ENCODE measurements around the gene KDM6A.
"Not testable (repeated sequence)": the region's sequence is repeated elsewhere in the genome, so short reads cannot be mapped to it uniquely, and the experiment has no call there.

The KDM6A gene

DNA sequence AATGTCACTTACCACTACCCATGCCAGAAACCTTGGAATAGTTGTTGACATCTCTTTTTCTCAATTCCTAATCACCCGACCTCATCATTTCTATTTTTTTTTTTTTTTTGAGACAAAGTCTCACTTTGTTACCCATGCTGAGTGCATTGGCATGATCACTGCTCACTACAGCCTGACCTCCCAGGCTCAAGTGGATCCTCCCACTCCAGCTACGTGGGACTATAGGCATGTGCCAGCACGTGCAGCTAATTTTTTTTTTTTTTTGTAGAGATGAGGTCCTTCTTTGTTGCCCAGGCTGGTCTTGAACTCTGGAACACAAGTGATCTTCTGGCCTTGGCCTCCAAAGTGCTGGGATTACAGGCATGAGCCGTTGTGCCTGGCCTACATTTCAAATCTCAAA lies 12.0 kb downstream of the KDM6A start:
- DNase-seq (ENCODE audit: insufficient read length, low spot score) (no peak), FAIRE-seq (no peak)

DNA sequence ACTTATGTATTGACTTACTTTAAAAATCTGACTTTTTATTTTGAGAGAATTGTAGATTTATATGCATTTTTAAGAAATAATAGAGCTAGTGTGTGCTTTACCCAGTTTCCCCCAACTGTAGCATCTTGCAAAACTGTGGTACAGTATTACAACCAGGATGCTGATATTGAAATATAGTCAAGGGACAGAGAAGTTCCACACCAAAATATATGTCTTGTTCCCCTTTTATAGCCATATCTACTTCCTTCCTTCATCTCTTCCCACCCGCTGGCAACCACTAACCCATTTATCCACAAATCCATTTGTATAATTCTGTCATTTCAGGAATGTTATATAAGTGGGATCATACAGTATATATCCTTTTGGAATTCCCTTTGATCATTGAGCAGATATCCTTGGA lies 16.8 kb downstream of the KDM6A start:
- no peak for FAIRE-seq
- DNase-seq (ENCODE audit: insufficient read length, low spot score), result no peak

DNA sequence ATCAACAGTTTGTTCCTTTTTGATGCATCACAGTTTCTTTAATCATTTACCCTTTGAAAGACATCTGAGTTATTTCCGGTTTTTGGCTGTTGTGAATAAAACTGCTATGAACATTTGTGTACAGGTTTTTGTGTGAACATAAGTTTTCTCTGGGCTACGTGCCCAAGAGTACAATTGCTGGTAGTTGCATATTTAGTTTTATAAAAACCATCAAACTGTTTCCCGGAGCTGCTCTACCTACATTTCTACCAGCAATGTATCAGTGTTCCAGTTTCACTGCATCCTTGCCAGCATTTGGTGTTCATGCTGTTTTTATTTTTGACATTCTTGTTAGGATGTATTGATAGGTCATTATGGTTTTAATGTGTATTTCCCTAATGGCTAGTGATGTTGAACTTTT lies 17.3 kb downstream of the KDM6A start:
- FAIRE-seq (no peak), DNase-seq (ENCODE audit: insufficient read length, low spot score) (no peak)

DNA sequence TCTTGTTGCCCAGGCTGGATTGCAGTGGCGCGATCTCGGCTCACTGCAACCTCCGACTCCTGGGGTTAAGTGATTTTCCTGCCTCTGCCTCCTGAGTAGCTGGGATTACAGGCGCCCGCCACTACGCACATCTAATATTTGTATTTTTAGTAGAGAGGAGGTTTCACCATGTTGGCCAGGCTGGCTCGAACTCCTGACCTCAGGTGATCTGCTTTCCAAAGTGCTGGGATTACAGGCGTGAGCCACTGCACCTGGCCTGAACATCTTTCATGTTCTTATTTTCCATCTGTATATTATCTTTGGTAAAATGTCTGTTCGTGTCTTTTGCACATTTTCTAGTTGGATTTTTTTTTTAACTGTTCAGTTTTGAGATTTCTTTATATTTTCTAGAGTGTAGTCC lies 17.7 kb downstream of the KDM6A start:
- not testable (repeated sequence) for DNase-seq (ENCODE audit: insufficient read length, low spot score); FAIRE-seq

DNA sequence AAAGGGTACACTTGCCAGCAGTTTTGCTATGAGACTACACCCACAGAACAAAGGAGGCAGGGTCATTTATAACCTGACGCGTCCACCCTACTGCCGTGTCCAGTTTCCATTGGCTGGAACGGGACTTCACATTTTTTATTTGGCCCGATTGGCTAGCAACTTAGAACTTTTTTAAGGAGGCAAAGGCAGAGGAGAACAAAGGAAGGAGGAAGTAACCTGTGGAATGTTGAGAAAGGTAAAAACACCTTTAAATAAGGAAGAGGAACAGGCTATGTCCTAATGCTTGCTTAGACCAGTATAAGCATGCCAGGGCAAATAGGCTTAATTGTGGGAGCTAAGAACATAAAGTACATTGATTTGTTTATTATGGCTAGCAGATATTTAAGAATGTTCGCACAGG lies 18.7 kb downstream of the KDM6A start:
- DNase-seq (ENCODE audit: insufficient read length, low spot score), result no peak
- peak; percentile 35 for FAIRE-seq

DNA sequence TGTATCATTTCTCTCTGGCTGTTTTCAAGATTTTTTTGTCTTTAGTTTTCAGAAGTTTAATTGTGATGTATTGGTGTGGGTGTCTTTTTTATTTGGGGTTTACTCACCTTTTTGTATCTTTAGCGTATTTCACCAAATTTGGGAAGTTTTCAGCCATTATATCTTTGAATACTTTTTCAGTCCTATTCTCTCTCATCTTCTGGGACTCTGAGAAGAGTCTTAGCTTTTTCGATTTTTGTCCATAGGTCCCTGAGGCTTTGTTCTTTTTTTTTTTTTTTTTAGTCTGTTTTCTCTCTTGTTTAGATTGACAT lies 23.8 kb downstream of the KDM6A start:
- FAIRE-seq, result no peak
- no peak for DNase-seq (ENCODE audit: insufficient read length, low spot score)

DNA sequence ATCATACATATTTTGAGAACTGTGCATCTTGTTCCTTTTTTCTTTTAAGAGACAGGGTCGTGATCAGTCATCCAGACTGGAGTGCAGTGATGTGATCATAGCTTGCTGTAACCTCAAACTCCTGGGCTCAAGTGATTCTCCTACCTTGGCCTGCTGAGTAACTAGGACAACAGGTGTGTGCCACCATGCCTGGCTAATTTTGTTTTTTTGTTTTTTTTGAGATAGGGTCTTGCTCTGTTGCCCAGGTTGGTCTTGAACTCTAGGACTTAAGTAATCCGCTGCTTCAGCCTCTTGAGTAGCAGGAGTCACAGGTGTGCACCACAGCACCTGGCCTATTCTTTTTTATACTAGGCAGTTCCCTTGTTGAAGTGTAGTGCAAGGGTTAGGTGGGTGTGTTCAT lies 24.6 kb downstream of the KDM6A start:
- FAIRE-seq, result peak; percentile 23
- DNase-seq (ENCODE audit: insufficient read length, low spot score), result no peak

DNA sequence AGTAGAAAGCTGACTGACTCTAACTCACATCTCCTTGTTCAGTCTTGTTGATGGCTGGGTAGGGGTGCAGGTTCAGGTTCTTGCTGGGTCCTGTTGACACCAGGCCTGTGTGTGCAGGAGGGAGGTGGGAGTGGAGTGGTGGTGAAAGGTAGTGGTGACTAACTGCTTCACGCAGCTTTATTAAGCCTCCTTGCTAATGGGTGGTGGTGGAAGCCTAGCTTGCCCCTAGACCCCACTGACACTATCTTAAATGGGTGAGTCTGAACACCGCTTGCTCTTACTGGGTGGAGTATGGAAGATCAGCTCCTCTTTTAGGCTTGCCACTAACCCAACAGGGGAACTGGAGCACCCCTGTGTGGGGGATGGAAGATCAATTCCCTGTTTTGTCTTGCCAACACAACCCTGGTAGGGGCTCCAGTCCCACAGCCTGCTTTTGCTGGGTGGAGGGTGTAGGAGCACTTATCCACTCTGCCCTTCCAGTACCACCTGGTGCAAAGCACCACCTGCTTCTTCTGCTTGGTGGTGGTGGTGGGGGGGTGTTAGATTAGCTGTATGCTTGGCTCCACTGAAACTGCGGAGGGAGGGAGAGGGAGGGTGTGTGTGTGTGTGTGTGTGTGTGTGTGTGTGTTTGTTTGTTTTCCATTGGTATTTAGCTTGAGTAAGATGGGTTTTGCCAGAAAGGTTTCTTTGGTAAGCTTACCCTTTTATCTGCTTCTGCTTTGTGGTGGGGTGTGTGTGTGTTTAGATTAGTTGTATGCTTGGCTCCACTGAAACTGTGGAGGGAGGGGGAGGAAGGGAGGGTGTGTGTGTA lies 25.6 kb downstream of the KDM6A start:
- FAIRE-seq (peak; percentile 61), DNase-seq (ENCODE audit: insufficient read length, low spot score) (no peak)

DNA sequence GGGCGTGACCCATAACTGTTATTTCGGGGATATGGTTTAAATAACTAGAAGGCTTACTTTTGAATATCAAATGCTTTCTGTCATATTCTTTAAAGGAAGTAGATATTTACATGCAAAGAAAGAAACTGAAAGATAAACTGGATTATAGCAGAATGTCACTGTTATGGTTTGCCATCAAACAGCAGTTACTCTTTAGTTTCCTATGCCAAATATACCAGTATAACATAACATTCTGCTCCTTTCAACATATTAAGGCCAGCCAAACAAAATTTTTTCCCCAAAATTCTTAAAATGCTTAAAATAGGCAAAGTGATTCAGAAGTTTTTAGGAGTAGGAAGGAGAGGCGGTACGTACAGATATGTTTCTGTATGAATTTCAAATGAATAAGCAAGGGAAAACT lies 27.0 kb downstream of the KDM6A start:
- DNase-seq (ENCODE audit: insufficient read length, low spot score), result no peak
- peak; percentile 76 for FAIRE-seq

DNA sequence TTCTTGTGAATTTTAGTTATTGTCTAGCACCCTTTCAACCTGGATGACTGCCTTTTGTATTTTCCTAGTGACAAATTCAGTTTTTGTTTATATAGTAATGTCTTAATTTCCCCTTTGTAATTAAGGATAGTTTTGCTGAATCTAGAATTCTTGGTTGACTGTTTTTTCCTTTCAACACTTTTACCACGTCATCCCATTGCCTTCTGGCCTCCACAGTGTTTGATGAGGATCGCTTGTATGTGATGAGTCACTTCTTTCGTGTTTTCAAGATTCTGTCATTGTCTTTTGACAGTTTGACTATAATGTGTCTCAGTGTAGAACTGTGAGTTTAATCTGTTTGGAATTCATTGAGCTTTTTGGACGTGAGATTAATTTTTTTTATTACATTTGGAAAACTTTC lies 30.1 kb downstream of the KDM6A start:
- peak; percentile 77 for FAIRE-seq
- no peak for DNase-seq (ENCODE audit: insufficient read length, low spot score)

DNA sequence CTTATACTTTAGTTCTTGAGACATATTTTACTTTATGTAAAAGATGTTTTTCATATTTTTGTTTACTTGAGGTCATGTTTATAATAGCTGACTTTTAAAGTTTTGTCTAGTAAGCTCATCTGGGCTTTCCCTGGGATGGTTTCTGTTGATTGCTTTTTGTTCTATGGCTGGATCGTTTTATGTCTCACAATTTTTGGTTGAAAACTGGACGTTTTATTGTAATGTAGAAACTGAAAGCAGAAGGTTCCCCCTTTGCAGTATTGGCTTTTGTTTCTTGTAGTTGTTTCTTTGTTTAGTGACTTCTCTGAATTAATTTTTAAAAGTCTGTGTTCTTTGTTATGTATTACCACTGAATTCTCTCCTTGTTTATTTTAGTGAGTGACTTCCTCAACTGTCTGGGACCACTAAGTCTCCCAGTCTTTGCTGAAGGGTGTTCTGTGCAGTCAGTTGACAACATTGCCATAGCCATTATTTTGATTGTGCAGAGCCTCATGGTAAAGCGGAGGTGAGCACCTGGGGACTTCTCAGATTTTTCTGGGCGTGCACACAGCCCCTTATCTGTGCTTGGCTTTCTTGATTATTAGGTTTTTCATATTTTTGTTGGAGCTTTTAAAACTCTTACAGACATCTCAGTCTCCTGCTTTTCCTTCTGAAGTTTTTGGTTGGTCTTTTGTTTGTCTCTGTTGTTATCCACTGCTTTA lies 31.0 kb downstream of the KDM6A start:
- DNase-seq (ENCODE audit: insufficient read length, low spot score) (no peak), FAIRE-seq (peak; percentile 89)

DNA sequence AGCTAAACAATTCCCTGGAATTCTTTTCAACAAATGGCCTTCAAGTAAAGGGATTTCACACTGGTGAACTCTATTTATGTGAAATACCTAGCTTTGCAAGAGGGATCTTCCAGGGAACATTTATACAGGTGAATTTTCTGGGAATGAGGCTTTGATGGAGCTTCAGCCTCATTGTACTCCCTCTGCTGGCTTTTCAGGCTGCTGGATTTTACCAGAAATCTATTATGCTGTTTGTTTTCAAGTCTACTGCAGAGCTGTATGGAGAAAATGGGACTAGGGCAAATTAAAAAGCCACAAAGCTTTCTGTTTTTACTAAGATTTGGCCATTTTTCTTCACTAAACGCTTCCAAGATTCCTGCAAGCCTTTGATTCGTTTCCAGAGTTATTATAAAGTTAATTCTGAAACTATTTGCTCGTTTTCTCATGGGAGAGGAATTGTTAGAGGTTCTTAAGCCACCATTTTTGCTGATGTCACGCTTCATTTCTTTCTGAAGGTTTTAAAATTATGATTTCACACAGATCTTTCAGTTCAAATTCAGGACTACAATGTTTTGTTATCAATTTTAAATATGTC lies 31.6 kb downstream of the KDM6A start:
- FAIRE-seq, result no peak
- DNase-seq (ENCODE audit: insufficient read length, low spot score), result no peak

DNA sequence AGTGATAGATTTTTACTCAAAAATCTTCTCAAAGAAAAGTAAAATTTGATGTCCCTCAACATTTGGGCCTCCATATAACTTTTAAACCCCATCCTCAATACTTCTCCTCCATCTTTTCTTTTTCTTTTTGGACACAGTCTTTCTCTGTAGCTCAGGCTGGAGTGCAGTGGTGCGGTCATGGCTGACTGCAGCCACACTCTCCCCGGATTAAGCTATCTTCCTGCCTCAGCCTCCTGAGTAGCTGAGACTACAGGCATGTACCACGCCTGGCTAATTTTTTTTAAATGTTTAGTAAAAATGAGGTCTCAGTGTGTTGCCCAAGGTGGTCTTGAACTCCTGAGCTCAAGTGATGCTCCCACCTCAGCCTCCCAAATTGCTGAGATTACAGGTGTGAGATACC lies 33.1 kb downstream of the KDM6A start:
- DNase-seq (ENCODE audit: insufficient read length, low spot score), result no peak
- peak; percentile 78 for FAIRE-seq

DNA sequence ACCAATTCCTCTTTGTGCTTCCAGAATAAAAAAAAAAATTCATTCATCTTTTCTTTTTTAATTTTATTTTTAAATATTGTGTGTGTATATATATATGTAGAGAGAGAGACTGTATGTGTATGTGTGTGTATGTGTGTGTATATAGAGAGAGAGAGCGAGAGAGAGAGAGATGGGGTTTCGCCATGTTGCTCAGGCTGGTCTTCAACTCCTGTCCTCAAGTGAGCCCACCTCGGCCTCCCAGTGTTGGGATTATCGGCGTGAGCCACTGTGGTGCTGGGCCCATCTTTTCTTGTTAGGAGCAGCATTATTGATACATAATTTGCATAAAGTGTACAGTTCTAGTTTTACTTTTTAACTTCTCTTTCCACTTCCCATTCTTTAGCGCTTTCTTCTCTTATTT lies 33.6 kb downstream of the KDM6A start:
- FAIRE-seq (no peak), DNase-seq (ENCODE audit: insufficient read length, low spot score) (no peak)

DNA sequence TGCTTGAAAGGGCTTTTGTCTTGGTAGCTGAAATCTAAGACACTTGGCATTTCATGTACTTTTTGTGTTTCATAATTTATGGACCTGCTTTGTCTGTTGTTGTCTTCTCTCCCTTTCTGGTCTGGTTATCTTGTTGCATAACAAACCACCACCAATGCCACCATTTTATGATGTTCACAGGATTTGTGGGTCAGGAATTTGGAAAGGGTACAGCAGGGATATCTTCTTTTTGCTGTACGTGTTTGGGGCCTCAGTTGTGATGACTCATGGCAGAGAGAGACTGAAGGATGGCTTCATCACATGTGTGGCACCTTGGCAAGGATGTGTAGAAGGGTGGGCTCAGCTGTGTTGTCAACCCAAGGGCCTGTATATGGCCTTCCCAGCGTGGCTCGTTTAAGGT lies 35.2 kb downstream of the KDM6A start:
- DNase-seq (ENCODE audit: insufficient read length, low spot score), result no peak
- FAIRE-seq, result no peak

DNA sequence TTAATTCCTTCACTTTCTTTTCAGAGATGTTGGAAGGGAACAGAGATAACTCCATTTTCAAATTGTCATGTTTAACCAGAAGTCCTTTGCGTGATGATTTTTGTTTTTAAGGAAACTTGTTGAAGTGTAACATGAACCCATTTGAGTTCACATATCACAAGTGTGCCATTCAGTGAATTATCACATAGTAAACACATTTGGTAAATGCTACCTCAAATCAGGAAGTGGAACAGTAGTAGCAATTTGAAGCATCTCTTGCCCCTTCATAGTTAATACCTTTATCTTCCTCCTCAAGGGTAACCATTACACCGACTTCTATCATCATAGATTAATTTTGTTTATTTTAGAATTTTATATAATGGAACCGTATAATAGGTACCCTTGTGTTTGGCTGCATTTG lies 35.8 kb downstream of the KDM6A start:
- DNase-seq (ENCODE audit: insufficient read length, low spot score) (no peak), FAIRE-seq (peak; percentile 23)

DNA sequence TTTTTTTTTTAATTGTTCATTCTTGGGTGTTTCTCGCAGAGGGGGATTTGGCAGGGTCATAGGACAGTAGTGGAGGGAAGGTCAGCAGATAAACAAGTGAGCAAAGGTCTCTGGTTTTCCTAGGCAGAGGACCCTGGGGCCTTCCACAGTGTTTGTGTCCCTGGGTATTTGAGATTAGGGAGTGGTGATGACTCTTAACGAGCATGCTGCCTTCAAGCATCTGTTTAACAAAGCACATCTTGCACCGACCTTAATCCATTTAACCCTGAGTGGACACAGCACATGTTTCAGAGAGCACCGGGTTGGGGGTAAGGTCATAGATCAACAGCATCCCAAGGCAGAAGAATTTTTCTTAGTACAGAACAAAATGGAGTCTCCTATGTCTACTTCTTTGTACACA lies 37.5 kb downstream of the KDM6A start:
- DNase-seq (ENCODE audit: insufficient read length, low spot score); FAIRE-seq: not testable (repeated sequence)

DNA sequence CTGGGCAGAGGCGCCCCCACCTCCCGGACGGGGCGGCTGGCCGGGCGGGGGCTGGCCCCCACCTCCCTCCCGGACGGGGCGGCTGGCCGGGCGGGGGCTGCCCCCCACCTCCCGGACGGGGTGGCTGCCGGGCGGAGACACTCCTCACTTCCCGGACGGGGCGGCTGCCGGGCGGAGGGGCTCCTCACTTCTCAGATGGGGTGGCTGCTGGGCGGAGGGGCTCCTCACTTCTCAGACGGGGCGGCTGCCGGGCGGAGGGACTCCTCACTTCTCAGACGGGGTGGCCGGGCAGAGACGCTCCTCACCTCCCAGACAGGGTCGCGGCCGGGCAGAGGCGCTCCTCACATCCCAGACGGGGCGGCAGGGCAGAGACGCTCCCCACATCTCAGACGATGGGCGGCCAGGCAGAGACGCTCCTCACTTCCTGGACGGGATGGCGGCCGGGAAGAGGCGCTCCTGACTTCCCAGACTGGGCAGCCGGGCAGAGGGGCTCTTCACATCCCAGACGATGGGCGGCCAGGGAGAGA lies 38.1 kb downstream of the KDM6A start:
- DNase-seq (ENCODE audit: insufficient read length, low spot score); FAIRE-seq: not testable (repeated sequence)

DNA sequence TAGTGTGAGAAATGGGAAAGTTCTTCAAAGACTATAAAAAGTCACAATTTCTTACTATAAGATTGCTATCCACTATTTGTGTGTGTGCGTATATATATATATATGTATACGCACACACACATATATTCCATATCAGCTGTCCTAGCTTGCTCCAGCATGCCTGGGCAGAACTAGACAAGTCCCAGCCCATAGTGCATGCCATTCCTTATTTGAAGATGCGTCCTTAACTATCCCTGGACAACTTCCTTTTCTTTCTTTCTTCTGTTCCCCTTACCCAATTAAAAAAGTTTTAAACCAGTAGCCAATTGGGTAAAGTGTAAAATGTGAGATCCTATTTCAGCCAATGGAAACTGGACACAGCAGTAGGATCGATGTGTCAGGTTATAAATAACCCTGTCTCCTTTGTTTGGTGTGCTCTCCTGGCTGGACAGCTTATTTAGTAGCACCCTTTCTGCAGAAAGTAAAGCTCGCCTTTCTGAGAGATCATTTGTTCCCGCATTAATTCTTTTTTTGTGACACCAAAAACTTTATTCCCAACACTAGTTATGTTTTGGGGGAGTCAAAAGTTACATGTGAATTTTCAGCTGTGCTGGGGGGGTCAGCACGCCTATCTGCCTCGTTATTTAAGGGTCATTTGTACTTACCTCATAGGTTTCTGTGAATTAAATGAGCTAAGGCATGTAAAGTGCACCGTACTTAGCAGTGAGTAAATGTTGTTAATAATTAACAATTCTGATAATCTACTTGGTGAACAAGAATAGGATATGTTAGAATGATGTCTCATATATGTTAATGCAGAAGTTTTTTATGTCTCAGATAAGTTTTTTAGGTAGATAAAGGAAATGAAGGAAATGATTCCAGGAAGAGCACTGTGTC lies 40.9 kb downstream of the KDM6A start:
- no peak for FAIRE-seq
- DNase-seq (ENCODE audit: insufficient read length, low spot score), result no peak

DNA sequence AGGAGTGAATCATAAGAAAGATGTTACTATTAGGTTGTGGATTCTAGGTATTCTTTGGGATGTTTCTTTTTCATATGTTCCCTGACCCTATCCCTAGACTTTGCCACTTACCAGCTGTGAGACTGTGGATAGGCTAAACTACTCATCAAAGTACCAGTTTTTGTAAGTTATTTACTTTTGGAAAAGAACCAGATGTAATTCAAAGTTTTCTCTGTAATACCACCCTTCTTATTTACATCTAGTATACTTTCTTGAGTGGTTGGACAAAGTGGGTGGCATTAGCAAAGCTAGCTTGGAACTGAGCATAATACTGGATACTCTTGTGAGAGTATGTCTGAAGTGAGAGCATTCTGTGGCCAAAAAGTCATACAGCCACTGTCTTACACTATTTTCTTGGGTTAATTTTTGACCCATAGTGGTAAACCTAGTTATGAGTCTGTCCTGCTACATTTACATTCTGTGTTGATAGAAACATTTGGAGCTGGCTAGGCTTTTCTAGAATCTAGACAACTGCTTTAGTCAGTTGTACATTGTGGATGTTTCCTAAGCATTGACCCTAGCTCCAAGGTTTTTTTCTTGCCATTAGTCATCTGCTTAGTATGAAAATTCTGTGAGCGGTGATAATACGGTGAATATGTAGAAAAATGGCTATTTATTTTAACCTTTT lies 41.7 kb downstream of the KDM6A start:
- peak; percentile 67 for FAIRE-seq
- DNase-seq (ENCODE audit: insufficient read length, low spot score), result no peak
